GM12874 (cell line): ENCODE measurements around the gene SETD1B.

Experiments used
- CTCF ChIP-seq: IDR thresholded peaks from 2 replicates; pipeline ENCODE4 v1.5.1; 2011; ENCODE audit warnings: low read depth, mild to moderate bottlenecking, control low read depth, low read length, moderate library complexity; ENCODE audit not compliant: insufficient read depth

The SETD1B gene

GRCh38 chr12:121872546-121873215, 68.9 kb downstream of the SETD1B start:
- no peak for TF ChIP-seq CTCF

DNA sequence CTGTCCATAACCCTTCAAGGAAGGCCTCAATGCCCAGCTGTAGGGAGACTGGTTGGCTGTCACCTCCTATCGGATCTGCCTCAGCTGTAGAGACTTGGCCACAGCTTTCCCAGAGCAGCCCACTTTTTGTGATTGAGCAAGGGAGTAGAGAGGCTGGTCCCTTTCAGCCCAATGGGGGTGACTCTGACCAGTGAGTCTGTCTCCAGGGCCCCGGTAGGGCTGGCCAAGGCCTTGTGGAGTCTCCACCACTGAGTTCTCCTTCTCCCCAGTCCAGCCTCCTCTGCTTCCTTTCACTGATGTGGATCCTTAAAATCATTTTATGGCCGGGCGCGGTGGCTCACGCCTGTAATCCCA, 69.4 kb downstream of the SETD1B start:
- TF ChIP-seq CTCF, result no peak

- no peak for TF ChIP-seq CTCF
Observed at GRCh38 chr12:121874071-121874470, 70.3 kb downstream of the SETD1B start.

GRCh38 chr12:121875582-121875981, 71.8 kb downstream of the SETD1B start:
- no peak for TF ChIP-seq CTCF
